Cardiac muscle cell (in vitro differentiated cells and primary cell): ENCODE results near the gene BUB1B. TPM values are rescaled to one million over a fixed set of nuclear protein-coding genes. Genes with fewer than 3 reads are reported as not detected.
A peak's percentile ranks its signal among the peaks of the same experiment; 100 is the strongest.

Experiments used
- DNase-seq, 2 donors: peaks; one replicate each; pipeline versions ENCODE4 v3.0.0 to v3.0.0-alpha.2; 2010 to 2017; ENCODE audit warnings: low read depth in 1 of 2, low spot score in 1 of 2
- H3K27ac ChIP-seq: fragments of 200-600 bp; sonication (generic); 2 replicates; pipeline ENCODE4 v1.5.1; 2016
- H3K27me3 ChIP-seq: fragments of 200-600 bp; sonication (generic); 2 replicates; pipeline ENCODE4 v1.6.0; 2016; ENCODE audit warnings: control low read depth
- H3K36me3 ChIP-seq: fragments of 200-600 bp; sonication (generic); 2 replicates; pipeline ENCODE4 v1.5.1; 2016; ENCODE audit warnings: control low read depth
- H3K4me1 ChIP-seq: fragments of 200-600 bp; sonication (generic); 2 replicates; pipeline ENCODE4 v1.8.1; 2017; ENCODE audit warnings: low read depth, mild to moderate bottlenecking, mixed run types
- H3K4me3 ChIP-seq: fragments of 200-600 bp; sonication (generic); 2 replicates; pipeline ENCODE4 v1.5.1; 2016; ENCODE audit warnings: mild to moderate bottlenecking
- H3K9me3 ChIP-seq: fragments of 200-600 bp; sonication (generic); 2 replicates; pipeline ENCODE4 v1.5.1; 2017; ENCODE audit warnings: low read depth, mild to moderate bottlenecking, control low read depth
- polyA plus RNA-seq: library from polyadenylated mRNA; unstranded; fragments of >200 nt; fragmentation: Nextera tagmentation; extraction: Ambion mirVana; gene quantifications from 2 replicates; pipeline ENCODE4 v1.2.1, GENCODE V29; 2016
- total RNA-seq: library from RNA; depleted of rRNA; stranded (reverse); fragments of >200 nt; gene quantifications from 2 replicates; pipeline ENCODE4 v1.2.3, GENCODE V29; 2016
- TF ChIP-seq, protein P1 (sequence below): IDR thresholded peaks from 2 replicates; pipeline ENCODE4 v1.5.1; 2012; ENCODE audit warnings: low read depth, mild to moderate bottlenecking, low read length

Gene BUB1B
- total and polyA plus RNA-seq, 2 experiments from 2014 or later: 10.1 to 157 TPM

DNA sequence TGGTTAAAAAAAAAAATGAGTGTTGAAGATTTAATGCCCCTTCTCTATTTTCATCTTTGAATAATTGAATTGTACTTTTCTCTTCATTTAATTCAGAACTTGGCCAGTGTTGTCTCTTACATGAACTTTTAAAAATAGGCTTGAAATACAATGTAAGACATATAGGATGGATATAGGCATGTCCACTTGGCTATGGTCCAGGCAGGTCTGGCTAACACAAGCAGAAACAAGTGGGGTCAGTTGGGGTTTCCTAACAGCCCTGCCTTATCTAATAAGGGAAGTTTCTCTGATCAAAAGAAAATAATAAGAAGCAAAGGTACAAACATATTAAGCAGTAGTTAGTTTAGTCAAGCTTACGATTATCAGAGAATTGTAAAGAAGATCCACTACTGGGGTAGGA is 58.9 kb downstream of the BUB1B start:
- no peak for DNase-seq
- Histone ChIP-seq H3K4me3 (no peak overlapping the region), H3K36me3 (peaks cover 6% of the 10 kb centered on the region), H3K27me3 (no peaks in the 10 kb centered on the region), H3K9me3 (no peaks in the 10 kb centered on the region), H3K27ac (no peak overlapping the region), H3K4me1 (peaks cover 3% of the 10 kb centered on the region)
- TF ChIP-seq, protein P1, sequence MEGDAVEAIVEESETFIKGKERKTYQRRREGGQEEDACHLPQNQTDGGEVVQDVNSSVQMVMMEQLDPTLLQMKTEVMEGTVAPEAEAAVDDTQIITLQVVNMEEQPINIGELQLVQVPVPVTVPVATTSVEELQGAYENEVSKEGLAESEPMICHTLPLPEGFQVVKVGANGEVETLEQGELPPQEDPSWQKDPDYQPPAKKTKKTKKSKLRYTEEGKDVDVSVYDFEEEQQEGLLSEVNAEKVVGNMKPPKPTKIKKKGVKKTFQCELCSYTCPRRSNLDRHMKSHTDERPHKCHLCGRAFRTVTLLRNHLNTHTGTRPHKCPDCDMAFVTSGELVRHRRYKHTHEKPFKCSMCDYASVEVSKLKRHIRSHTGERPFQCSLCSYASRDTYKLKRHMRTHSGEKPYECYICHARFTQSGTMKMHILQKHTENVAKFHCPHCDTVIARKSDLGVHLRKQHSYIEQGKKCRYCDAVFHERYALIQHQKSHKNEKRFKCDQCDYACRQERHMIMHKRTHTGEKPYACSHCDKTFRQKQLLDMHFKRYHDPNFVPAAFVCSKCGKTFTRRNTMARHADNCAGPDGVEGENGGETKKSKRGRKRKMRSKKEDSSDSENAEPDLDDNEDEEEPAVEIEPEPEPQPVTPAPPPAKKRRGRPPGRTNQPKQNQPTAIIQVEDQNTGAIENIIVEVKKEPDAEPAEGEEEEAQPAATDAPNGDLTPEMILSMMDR: no peak

DNA sequence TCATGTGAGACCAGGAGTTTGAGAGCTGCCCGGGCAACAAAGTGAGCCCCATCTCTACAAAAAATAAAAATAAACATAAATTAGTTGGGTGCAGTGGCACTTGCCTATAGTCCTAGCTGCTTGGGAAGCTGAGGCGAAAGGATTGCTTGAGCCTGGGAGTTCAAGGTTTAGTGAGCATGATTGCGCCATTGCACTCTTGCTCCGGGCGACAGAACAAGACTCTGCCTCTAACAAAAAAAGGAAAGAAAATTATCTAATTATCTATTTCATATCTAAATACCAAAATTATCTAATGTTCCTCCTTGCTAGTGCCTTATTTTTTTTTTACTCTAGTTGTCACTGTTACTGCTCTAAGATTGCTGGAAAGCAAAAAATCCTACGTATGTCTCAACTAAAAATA is 61.3 kb downstream of the BUB1B start:
- no peak for DNase-seq
- TF ChIP-seq, protein P1: no peak
- peaks cover 4% of the 10 kb centered on the region for H3K36me3 ChIP-seq
- H3K27ac ChIP-seq: no peak overlapping the region
- no peaks in the 10 kb centered on the region for H3K9me3 ChIP-seq
- no peaks in the 10 kb centered on the region for H3K27me3 ChIP-seq
- no peak overlapping the region for H3K4me3 ChIP-seq
- H3K4me1 ChIP-seq: peaks cover 3% of the 10 kb centered on the region

DNA sequence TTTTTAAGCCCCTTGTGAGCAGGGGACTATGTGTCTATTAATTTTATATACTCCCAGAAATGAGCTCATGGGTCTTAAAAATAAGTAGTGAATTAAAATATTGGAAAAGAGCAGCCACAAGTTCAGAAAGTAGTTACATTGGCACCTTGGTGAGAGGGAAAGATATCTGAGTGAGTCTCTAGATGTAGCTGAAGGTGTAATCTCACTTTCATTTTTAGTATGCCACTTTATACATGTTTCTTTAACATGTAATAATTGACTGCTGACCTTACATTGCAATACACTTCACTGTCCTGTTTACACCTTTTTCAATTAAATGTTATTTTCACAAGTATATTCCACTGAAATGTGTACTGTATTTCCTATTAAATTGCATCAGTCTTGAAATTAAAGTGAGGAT is 65.9 kb downstream of the BUB1B start:
- Histone ChIP-seq H3K9me3 (no peaks in the 10 kb centered on the region), H3K27me3 (no peaks in the 10 kb centered on the region), H3K36me3 (no peaks in the 10 kb centered on the region), H3K4me3 (no peak overlapping the region), H3K4me1 (no peaks in the 10 kb centered on the region), H3K27ac (no peak overlapping the region)
- DNase-seq: no peak
- TF ChIP-seq, protein P1: no peak

DNA sequence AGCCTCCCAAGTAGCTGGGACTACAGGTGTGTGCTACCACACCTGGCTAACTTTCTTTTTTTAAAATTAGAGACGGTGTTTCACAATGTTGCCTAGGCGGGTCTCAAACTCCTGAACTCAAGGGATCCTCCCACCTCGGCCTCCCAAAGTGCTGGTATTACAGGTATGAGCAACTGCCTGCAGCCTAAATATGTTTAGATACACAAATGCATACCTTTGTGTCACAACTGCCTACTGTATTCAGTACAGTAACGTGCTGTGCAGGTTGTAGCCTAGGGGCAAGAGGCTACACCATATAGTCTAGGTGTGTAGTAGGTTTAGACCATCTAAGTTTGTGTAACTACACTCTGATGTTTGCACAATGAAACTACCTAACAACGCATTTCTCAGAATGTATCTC is 68.4 kb downstream of the BUB1B start:
- TF ChIP-seq, protein P1: no peak
- no peak overlapping the region for H3K4me3 ChIP-seq
- H3K9me3 ChIP-seq: no peaks in the 10 kb centered on the region
- H3K27ac ChIP-seq: no peak overlapping the region
- H3K36me3 ChIP-seq: no peaks in the 10 kb centered on the region
- H3K4me1 ChIP-seq: peaks cover 3% of the 10 kb centered on the region
- DNase-seq: no peak
- no peaks in the 10 kb centered on the region for H3K27me3 ChIP-seq

DNA sequence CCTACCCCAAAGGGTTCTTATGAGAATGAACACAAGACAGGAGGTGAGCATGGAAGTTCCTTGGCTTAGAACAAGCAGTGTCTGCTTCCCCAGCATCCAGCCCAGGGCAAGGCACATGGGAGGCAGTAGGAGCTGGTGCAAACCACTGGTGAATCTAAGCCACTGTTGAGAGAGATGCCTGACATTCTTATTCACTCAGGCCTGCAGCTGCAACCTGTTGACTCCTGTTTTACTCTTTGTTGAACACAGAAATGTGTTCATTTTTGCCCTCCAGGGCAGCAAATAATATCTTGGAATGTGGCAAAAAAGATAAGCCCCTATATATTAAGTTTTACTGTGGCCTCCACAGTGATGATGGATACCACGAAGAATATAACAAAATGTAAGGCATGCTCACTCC is 69.1 kb downstream of the BUB1B start:
- Histone ChIP-seq H3K4me1 (peaks cover 7% of the 10 kb centered on the region), H3K27me3 (no peaks in the 10 kb centered on the region), H3K9me3 (no peaks in the 10 kb centered on the region), H3K36me3 (no peaks in the 10 kb centered on the region), H3K27ac (no peak overlapping the region), H3K4me3 (no peak overlapping the region)
- DNase-seq: no peak
- TF ChIP-seq, protein P1: no peak

DNA sequence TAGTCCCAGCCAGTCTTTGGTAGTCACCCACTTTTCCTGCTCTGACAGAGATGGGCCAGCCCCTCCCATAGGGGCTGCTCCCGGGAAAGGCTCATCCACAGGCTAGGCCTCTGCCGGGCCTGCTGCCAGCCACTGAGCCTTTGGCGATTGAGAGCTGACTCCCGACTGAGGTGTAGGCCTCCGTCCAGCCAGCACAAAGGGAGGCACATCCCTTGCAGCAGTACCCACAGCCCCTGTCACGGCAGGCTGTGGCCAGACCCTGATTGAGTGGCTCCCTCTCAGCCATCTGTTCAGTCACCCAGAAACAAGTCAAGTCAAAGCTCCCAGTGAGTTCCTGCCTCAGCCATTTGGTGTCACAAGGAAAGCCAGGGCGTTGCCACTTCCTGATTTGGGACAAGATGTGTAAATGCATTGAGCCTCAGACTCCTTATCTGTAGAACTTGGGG is 71.8 kb downstream of the BUB1B start:
- Histone ChIP-seq H3K36me3 (no peaks in the 10 kb centered on the region), H3K27ac (no peak overlapping the region), H3K4me1 (peaks cover 7% of the 10 kb centered on the region), H3K27me3 (no peaks in the 10 kb centered on the region), H3K4me3 (no peak overlapping the region), H3K9me3 (no peaks in the 10 kb centered on the region)
- TF ChIP-seq, protein P1: no peak
- DNase-seq: peak in 1 of 2 donors; percentile 54
